GM21619 (cell line): ENCODE results near the gene TRIM9.

ENCODE experiments used
- ATAC-seq: cut with Tn5 transposase; IDR thresholded peaks from one replicate; pipeline ENCODE4 v1.9.1; 2021; ENCODE audit not compliant: unreplicated experiment

Gene TRIM9

GRCh38 chr14:51058382-51058781 lies 36.5 kb downstream of the TRIM9 start:
- no peak for ATAC-seq

- ATAC-seq, result no peak
These were observed 38.5 kb downstream of the TRIM9 start for GRCh38 chr14:51056421-51056820.

- no peak for ATAC-seq
These were observed 41.7 kb downstream of the TRIM9 start for GRCh38 chr14:51053157-51053556.

- no peak for ATAC-seq
These were observed 49.9 kb downstream of the TRIM9 start for GRCh38 chr14:51044961-51045360.

GRCh38 chr14:51041883-51042282 lies 53.0 kb downstream of the TRIM9 start:
- ATAC-seq, result no peak

- ATAC-seq, result no peak
These were observed 53.8 kb downstream of the TRIM9 start for GRCh38 chr14:51041108-51041531.

GRCh38 chr14:51039252-51039651 lies 55.7 kb downstream of the TRIM9 start:
- ATAC-seq, result no peak

GRCh38 chr14:51035611-51036192 lies 59.2 kb downstream of the TRIM9 start:
- no peak for ATAC-seq

- ATAC-seq, result no peak
These were observed 65.8 kb downstream of the TRIM9 start for GRCh38 chr14:51028851-51029754.

- ATAC-seq, result no peak
These were observed 66.5 kb downstream of the TRIM9 start for GRCh38 chr14:51028361-51028760.

- no peak for ATAC-seq
These were observed 70.5 kb downstream of the TRIM9 start for GRCh38 chr14:51024377-51024776.

- ATAC-seq, result no peak
These were observed 70.9 kb downstream of the TRIM9 start for GRCh38 chr14:51023964-51024363.

- no peak for ATAC-seq
These were observed 72.1 kb downstream of the TRIM9 start for GRCh38 chr14:51022769-51023168.

- no peak for ATAC-seq
These were observed 74.7 kb downstream of the TRIM9 start for GRCh38 chr14:51020024-51020710.

GRCh38 chr14:51019089-51019488 lies 75.8 kb downstream of the TRIM9 start:
- no peak for ATAC-seq

- ATAC-seq, result no peak
These were observed 76.4 kb downstream of the TRIM9 start for GRCh38 chr14:51018521-51018920.

GRCh38 chr14:51014625-51015024 lies 80.3 kb downstream of the TRIM9 start:
- no peak for ATAC-seq

- no peak for ATAC-seq
These were observed 80.8 kb downstream of the TRIM9 start for GRCh38 chr14:51014086-51014485.

- ATAC-seq, result no peak
These were observed 82.8 kb downstream of the TRIM9 start for GRCh38 chr14:51012055-51012454.

GRCh38 chr14:51008446-51008845 lies 86.5 kb downstream of the TRIM9 start:
- no peak for ATAC-seq

- ATAC-seq, result no peak
These were observed 88.1 kb downstream of the TRIM9 start for GRCh38 chr14:51006781-51007211.

GRCh38 chr14:51006324-51006723 lies 88.6 kb downstream of the TRIM9 start:
- ATAC-seq, result no peak
